CD4-positive, alpha-beta T cell treated with Interleukin-4 for 1 hour (primary cell): Measurements from ENCODE around the gene MBD4.
"Not testable (repeated sequence)": the region's sequence is repeated elsewhere in the genome, so short reads cannot be mapped to it uniquely, and the experiment has no call there.

ENCODE experiments used
- DNase-seq, 2 donors: peaks; one replicate each; pipeline ENCODE4 v3.0.0-alpha.2; 2020 to 2022

The MBD4 gene

GRCh38 chr3:129428376-129429079, 11.2 kb downstream of the MBD4 start, which contains the start of gene EFCAB12:
Gene EFCAB12, minus strand, starts transcription at chr3:129428636. Its CDS starts 148 bp downstream, at chr3:129428488.
- peak; percentile 91 to 92 for DNase-seq

GRCh38 chr3:129428007-129428375, 11.8 kb downstream of the MBD4 start:
- DNase-seq = no peak

DNA sequence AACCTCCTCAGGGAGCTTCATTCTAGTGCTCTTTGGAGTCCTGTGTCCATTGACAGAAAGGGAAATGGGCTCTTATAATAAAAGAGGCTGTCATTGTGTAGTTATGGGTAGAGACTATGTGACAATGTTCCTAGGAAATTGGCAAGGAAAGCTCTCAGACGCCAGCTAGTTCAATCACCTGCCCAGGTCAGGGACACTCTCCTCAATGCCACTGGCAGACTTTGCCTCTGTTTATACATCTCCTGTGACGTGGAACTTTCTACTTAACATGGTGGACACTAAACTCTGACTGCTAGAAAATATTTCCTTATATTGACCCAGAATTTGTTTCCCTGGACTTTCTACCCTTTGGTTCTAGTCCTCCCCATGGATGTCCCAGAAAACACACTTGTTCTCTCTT, 14.1 kb downstream of the MBD4 start:
- no peak for DNase-seq

DNA sequence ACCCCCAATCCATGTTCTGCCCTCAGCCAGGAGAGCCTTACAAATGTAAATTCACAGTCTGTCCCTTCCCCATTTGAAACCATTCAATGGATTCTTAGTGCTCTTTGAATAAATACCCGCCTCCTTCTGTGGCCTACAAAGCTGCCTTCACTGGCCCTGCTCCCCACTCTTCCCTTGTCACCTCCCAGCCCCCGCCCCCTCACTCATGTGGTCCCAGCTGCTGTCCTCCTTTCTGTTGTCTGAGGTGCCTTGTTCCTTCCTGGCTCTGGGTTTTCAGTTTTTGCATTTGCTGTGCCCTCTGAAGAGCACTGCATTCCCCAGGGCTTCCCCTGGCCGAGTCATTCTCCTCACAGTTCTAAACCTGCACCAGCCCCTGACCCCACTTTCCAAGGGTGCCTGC, 14.5 kb downstream of the MBD4 start:
- DNase-seq = no peak

- DNase-seq = peak in 1 of 2 donors; percentile 37
These were observed 15.4 kb downstream of the MBD4 start for GRCh38 chr3:129424185-129424841.

DNA sequence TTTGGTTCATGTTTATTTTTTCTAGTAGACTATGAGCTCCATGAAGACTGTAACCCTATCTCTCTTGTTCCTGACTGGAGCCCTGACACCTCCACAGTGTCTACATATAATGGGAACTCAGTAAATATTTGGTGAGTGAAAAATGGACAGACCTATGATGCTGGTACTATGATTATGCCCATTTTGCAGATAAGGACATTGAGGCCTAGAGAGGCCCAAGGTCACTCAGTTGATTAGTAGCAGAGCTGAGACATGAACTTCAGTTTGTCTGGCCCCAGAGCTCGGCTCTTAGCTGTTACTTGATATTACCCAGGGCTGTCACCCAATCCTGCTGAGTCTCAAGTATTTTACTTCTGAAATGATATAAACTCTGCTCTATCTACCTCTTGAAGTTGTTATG, 16.9 kb downstream of the MBD4 start:
- DNase-seq = no peak

GRCh38 chr3:129421988-129422745, 17.6 kb downstream of the MBD4 start:
- DNase-seq = no peak

DNA sequence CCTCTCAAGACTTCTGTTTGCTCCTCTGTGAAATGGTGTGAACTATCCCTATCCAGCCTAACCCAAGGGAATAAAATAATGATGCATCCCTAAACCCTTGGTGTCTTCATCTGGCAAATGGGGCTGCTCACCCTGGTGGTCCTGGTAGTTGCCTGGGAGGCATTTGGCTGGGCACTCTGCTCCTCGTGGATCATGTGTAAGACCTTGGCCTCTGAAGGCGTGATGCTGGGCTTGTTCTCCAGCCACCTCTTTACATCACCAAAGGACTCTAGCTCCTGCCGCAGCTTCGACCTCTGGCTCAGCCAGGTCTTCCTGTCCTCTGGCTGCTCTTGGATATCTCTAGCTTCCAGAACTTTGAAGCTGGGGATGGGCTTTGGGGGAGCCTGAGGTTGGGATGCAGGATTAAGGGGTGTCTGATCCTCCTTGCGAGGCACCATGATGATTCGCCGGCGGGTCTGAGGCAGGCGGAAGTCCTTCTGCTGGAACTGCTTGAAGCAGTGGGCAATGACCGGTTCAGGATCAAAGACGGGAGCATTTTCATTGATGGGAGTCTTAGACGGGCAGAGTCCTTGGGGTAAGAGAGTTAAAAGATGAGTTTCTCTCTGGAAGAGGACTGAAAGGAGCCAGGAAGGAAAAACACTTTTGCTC, 18.4 kb downstream of the MBD4 start:
- no peak for DNase-seq

GRCh38 chr3:129419476-129419875, 20.3 kb downstream of the MBD4 start:
- no peak for DNase-seq

DNA sequence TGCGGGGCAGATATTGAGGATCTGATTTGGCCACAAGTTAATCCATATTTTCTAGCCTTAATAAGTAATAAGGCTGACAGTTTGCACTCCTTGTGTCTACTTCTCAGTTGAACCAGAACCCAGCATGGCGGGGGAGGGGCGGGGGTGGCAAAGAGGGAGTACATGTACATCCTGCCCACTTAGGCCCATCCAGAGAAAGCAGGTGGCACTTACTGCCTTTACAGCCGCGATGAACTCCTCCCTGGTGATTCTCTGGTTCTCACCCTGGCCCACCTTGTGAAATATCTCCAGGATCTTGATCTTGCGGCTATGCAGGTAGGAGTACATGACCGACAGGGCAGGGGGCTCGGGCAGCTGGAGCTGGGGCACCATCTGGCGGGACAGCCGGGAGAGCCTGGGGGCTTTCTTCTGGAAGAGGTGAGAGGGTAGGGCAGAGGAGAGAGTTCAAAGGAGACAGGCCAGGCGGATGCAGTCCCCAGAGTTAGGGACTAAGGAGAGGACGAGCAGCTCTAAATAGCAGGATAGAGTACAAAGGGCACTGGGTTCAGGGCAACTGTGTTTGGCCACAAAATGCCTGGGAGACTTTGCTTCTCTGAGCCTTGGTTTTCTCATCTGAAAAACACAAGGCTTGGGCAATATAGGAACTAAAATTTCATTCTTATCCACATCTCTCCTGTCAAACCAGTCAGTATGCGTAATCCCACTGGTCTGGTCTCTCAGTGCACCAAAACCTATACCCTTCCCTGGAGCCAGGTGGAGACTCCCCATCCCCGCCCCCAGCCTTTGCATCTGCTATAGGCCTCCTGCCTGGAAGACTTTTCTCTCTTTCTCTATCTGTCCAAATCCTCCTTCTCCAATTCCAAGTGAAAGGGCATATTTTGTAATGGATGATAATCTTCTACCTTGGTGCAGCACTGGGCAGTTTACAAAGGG, 21.4 kb downstream of the MBD4 start:
- DNase-seq = no peak

DNA sequence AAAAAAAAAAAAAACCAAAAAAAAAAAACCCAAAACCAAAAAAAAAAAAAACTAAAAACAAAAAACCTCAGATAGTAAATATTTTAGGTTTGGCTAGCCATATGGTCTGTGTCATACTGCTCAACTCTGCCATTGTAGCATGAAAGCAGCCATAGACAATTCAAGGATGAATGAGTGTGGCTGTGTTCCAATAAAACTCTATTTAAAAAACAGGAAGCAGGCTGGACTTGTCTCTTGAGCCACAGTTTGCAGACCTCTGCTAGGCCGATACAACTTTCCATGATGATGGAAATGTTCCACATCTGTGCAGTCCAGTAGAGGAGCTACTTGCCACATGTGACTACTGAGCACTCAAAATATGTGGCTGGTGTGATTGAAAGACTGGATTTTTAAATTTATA, 22.4 kb downstream of the MBD4 start:
- no peak for DNase-seq

- DNase-seq = no peak
These were observed 23.3 kb downstream of the MBD4 start for GRCh38 chr3:129416415-129416814.

GRCh38 chr3:129415830-129416229, 23.9 kb downstream of the MBD4 start:
- DNase-seq = no peak

DNA sequence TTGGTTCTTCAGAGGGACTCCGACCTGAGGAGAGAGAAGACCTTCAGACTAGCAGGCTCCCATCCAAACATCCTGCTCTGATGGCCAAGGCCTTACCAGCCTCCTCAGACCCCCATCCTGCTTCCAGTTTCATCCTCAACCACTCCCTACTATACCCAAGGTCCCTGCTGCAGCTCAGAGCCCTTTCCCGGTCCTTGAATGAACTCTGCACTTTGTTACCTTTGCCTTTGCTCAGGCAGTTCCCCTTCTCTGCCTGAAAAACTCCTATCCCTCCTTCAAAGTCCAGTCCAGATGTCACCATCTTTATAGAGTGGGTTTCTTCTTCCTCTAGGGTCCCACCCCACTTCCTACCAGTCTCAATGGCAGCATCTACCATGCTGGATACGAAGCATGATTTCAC, 24.4 kb downstream of the MBD4 start:
- no peak for DNase-seq

- no peak for DNase-seq
These were observed 25.9 kb downstream of the MBD4 start for GRCh38 chr3:129413687-129414506.

DNA sequence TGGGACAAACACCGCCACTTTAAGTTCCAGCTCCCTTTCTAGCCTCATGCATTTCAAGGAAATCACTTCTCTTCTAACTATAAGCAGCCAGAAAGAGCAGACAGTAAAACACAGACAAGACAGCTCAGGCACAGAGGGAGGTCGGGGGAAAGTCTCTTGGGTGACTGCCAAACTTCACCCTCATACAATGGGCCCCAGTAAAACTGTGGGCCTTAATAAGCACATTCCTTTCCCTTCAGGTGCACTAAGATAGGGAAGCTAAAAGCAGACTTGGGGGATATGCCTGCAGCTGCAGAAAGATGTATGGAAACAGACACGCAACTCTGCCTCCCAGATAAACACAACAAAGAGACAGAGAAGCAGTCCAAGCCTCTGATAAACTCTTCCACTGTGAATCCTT, 26.5 kb downstream of the MBD4 start:
- not testable (repeated sequence) for DNase-seq

- no peak for DNase-seq
These were observed 27.1 kb downstream of the MBD4 start for GRCh38 chr3:129412542-129413198.

DNA sequence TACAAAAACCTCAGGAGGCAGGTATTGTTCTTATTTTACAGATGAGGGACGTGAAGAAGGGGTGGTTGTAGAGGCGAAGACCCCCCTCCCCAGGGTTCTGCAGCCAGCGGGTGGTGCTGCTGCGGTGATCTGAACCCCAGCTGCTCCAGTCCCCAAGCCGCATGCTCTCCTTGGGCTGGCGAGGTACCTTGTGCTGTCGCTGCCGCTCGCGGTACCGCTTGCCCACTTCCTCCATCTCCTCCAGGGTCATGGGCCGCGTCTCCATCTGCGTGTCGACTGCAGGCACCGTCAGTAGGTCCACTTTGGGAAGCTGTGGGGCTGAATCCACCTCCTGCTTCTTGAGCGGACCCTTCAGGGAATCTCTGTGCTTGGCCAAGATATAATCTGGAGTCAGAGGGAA, 28.8 kb downstream of the MBD4 start:
- DNase-seq = no peak

GRCh38 chr3:129409541-129409940, 30.2 kb downstream of the MBD4 start:
- no peak for DNase-seq

GRCh38 chr3:129404610-129405009, 35.1 kb downstream of the MBD4 start:
- DNase-seq = no peak

DNA sequence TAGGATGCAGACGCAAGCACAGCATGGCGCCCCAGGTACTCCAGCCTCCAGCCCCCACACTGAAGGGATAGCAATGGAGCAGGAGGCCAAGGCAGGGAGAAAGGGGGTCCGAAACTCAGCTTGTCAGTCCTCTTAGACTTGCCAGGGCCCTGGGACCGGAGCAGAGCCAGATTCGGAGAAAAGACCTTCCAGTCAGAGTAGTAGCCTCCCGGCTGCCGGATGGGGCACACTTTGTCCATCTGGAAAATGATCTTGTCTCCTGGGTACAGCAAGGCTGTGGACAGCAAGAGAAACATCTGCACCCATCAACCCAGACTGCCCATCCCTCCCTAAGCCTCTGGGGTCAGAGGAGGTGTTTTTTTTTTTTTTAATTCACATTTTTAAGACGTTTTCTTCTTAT, 35.6 kb downstream of the MBD4 start:
- no peak for DNase-seq
